Fibroblast of mammary gland (primary cell): Measurements from ENCODE around the gene TSPAN9.
A peak's percentile ranks its signal among the peaks of the same experiment; 100 is the strongest.

Source experiments
- DNase-seq: peaks from one replicate; pipeline ENCODE4 v3.0.0-alpha.2; 2010; ENCODE audit warnings: low read depth
- H3K4me3 ChIP-seq: 2 replicates; pipeline ENCODE4 v1.5.1; 2011; ENCODE audit warnings: low read depth, mild to moderate bottlenecking, low read length, moderate library complexity; ENCODE audit not compliant: control insufficient read depth
- TF ChIP-seq, protein P1 (sequence below): conservative IDR thresholded peaks from 2 replicates; pipeline ENCODE4 v1.5.1; 2011; ENCODE audit warnings: low read depth, low read length, inconsistent platforms; ENCODE audit not compliant: control insufficient read depth, insufficient read depth

The TSPAN9 gene

DNA sequence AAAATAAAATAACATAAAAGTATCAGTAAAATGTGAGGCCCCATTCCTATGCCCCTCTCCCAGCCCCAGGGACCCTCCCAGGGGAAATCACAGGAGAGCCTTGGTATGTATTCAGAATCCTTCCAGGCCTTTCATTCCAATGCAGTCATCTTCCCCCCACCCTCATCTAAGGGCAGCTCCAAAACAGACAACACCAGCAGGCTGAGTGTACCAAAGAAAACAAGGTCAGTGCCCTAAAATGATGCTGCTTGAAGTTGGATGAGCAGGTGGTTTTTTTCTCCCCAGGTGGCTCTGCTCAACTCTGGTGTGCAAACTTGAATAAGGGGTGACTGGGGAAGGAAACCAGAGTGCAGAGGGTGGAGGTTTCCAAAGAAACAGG is 56.2 kb downstream of the TSPAN9 start:
- H3K4me3 ChIP-seq, result no peak overlapping the region
- TF ChIP-seq, protein P1, sequence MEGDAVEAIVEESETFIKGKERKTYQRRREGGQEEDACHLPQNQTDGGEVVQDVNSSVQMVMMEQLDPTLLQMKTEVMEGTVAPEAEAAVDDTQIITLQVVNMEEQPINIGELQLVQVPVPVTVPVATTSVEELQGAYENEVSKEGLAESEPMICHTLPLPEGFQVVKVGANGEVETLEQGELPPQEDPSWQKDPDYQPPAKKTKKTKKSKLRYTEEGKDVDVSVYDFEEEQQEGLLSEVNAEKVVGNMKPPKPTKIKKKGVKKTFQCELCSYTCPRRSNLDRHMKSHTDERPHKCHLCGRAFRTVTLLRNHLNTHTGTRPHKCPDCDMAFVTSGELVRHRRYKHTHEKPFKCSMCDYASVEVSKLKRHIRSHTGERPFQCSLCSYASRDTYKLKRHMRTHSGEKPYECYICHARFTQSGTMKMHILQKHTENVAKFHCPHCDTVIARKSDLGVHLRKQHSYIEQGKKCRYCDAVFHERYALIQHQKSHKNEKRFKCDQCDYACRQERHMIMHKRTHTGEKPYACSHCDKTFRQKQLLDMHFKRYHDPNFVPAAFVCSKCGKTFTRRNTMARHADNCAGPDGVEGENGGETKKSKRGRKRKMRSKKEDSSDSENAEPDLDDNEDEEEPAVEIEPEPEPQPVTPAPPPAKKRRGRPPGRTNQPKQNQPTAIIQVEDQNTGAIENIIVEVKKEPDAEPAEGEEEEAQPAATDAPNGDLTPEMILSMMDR, result no peak
- no peak for DNase-seq

DNA sequence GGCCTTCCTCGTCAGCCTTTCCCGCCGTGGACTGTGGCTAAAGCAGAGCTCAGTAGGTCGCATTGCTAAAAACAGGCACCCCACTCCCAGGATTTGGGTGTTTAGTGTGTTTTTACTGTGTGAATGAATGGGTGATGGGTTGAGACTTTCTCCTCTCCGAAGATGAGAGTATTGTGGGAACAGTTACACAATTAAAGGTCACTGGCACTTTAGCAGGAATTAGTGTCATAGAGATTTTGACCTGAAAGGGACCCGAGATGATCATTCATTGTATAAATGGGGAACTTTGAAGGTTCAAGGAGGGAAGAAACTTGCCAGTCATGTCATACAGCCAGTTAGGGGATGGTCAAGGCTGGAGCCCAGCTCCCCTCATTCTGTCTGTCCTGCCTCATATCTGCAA is 56.9 kb downstream of the TSPAN9 start:
- no peak overlapping the region for H3K4me3 ChIP-seq
- TF ChIP-seq, protein P1, result no peak
- DNase-seq, result no peak

DNA sequence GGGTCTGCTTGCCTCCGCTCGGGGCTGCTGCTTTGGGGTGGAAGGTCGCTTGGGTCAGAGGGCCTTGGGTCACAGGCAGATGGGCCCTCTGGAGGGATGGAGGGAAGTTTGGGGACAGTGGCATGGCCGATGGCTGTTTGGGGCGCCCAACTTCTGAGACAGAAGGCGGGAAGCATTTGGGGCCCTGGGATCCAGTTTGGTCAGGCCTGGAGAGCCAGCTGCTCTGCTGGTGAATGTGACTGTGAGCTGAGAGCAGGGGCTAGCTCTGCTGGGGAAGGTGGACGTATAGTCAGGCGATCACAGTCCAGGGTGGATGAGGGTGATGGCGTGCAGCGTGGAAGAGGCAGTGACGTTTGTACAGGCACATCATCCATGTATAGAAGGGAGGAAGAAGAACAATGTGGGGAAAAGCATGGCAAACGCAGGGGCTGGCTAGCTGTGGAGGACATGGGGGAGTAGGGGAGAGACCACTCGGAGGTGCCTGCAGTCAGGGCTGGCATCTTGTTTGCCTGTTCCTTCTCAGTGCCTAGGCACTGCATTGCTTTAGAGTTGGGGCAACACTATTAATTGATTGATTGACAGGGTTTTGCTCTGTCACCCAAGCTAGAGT is 57.5 kb downstream of the TSPAN9 start:
- DNase-seq, result no peak
- H3K4me3 ChIP-seq, result no peak overlapping the region
- TF ChIP-seq, protein P1, result no peak

DNA sequence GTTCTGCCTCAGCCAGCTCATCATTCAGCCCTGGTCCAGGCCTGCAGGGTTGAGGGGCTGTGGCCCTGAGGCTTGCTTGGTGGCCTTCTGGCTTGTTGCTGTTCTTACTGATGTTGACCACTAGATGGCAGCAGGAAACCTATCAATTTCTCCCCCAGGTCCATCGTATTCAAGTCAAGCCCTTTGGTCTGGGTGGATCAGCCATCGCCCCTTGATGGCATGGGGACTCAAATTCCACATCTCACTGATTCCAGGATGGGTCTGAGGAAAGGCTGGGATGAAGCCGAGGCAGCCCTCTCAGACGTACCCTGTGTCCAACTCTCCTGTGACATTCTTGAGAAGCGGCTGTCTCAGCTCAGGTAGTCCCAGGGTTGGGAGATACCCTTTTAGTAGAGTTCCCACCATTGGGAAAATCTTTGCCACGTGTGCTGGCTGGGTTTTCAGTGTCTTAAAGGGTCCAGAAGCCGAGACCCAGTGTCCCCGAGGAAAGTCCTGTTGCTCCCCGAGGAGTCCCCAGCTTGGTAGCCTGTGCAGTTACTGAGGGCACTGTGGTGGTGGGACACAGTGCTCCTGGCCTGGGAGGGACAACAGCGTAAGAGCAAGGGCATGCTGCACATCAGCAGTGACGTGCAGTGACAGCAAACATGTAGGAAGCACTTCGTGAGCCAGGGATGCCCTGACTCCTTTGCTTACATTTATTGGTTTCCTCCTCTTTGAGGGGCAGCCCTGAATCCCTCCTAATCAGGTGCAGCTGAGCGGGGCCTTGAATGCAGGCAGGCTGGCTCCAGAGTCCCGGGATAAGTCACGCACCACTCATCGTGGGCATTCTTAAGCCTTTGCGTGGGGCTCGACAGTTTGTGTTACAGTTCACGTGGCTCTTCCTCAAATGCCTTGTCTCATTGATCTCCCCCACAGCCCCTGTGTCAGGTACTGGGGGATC is 58.6 kb downstream of the TSPAN9 start:
- no peak overlapping the region for H3K4me3 ChIP-seq
- DNase-seq, result peak; percentile 83
- TF ChIP-seq, protein P1, result peak; percentile 82

DNA sequence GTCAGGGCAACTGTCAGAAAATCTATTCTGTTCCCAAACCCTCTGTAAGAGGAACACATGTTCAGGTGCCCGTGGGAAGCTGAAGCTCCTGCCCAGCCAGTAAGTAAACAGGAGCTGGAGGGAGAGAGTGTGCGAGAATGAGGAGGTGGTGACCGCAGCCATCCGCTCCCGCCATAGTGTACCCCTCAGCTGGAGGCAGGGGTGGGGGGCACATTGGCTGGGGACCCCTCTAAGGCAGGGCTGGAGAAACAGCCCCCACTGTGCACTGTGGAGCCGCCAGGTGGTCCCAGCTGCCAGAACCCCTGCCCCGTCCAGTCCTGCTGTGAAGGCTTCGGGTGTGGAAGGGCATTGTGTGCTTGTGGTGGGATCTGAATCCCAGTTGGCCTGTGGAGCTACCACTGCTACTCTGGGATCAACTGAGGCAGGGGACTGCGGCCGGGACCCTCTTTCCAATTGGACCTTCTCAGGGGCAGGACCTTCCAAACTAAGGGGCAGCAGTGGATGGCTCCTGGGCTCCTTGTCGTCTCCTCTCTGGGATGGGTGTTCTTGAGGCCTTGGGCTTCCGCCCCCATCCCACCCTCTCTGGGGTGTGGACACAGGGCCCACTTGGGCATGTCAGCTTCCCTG is 59.6 kb downstream of the TSPAN9 start:
- TF ChIP-seq, protein P1, result no peak
- no peak for DNase-seq

DNA sequence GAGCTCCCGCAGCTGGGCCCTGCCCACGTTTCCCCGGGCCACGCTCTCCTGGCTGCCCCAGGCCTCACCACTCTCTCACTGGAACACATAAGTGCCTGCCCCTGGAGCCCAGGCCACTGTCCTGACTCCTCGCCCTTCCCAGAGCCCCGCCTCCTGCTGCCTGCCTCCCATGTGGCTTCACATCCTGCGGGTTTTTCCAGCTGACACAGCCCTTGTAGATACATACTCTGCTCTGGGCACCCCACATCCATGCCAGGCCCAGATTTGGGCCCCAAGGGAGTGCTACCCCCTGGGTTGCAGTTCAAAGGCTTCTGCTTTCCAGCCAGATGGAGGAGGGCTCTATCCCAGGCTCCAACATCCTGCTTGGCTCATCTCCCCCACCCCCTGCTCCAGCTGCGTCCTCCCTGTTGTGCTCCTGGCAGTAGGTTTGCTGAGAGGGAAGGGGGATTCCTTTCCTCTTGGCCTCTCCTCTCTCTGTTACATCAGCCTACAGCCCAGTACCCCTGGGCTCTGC is 60.1 kb downstream of the TSPAN9 start:
- peak; percentile 55 for DNase-seq
- TF ChIP-seq, protein P1, result no peak
- H3K4me3 ChIP-seq, result no peak overlapping the region

More for the DNA sequence above, 59.6 kb downstream of the TSPAN9 start:
- H3K4me3 ChIP-seq, result no peak overlapping the region
